KOPT-K1 (cell line): ENCODE results near the gene C11orf97.
"Not testable (repeated sequence)": the region's sequence is repeated elsewhere in the genome, so short reads cannot be mapped to it uniquely, and the experiment has no call there.

ENCODE experiments used
- H3K27ac ChIP-seq: fragments of 200-600 bp; sonication (generic); 2 replicates; pipeline ENCODE4 v1.5.1; 2016; ENCODE audit warnings: antibody characterized with exemption, mild to moderate bottlenecking, low read depth, low read length; ENCODE audit not compliant: poor library complexity, severe bottlenecking
- H3K36me3 ChIP-seq: fragments of 200-600 bp; sonication (generic); 2 replicates; pipeline ENCODE4 v1.5.1; 2017; ENCODE audit warnings: antibody characterized with exemption, mild to moderate bottlenecking, low read length, moderate library complexity; ENCODE audit not compliant: insufficient read depth
- H3K9me3 ChIP-seq: fragments of 200-600 bp; sonication (generic); 2 replicates; pipeline ENCODE4 v1.5.1; 2017; ENCODE audit warnings: antibody characterized with exemption, low read length, mild to moderate bottlenecking; ENCODE audit not compliant: insufficient read depth, poor library complexity, severe bottlenecking

C11orf97 gene

GRCh38 chr11:94559361-94559760 is 47.1 kb downstream of the C11orf97 start:
- Histone ChIP-seq H3K9me3 (no peaks in the 10 kb centered on the region), H3K27ac (no peak overlapping the region), H3K36me3 (no peaks in the 10 kb centered on the region)

- H3K36me3 ChIP-seq: no peaks in the 10 kb centered on the region
- no peaks in the 10 kb centered on the region for H3K9me3 ChIP-seq
- no peak overlapping the region for H3K27ac ChIP-seq
Measured at GRCh38 chr11:94560834-94561233, 48.6 kb downstream of the C11orf97 start.

DNA sequence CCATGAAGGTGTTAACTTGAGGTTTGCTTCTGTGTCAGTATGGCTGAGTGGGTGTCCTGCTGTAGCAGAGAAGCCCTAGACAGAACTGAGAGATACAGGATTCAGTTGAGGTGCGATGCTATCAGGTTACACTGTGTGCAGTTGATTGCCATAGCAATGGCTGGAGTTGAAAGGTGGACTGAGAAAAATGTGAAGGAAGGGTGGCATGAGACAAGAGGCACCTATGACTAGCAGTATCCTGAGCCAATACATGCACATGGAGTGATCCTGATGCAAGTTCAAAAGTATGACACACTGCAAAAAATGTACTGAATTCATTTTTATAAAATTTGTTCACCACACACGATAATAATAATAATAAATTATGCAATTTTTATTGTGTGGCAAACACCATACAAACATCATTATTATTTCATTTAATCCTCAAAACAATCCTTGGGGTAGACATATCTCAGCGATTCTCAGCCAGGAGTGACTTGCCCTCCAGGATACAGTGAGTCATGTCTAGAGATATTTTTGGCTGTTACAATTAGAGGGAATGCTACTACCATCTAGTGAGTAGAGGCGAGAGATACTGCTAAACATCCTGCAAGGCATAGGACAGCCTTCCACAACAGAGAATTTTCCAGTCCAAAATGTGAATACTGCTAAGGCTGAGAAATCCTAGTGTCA is 51.1 kb downstream of the C11orf97 start:
- Histone ChIP-seq H3K36me3 (no peaks in the 10 kb centered on the region), H3K27ac (no peak overlapping the region), H3K9me3 (no peaks in the 10 kb centered on the region)

DNA sequence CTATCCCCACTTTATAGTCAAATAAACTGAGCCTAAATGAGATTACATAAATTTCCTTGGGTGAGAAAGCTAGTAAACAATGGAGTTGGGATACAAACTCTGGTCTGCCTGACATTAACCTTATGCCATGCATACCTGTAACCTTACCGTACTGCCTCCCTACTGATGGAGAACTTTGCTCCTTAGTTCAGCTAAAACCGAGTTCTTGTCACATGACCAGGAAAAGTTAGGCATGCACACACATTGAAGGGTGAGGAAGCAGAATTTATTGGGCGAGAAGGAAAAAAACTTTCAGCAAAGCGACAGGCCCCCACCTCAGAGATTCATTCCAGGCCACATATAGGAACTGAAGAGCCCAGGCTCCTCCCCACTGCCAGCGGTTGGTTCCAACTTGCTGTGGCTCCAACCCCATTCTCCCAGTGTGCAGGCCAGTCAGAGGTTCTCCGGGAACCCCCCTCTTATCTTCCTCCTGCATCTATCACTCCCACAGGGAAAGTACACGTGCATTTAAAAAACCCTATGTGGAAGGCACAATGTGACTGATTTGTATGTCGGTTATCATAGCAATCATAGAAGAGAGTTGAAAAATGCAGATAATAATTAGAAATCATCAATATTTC is 51.7 kb downstream of the C11orf97 start:
- Histone ChIP-seq H3K27ac (no peak overlapping the region), H3K36me3 (no peaks in the 10 kb centered on the region), H3K9me3 (no peaks in the 10 kb centered on the region)

DNA sequence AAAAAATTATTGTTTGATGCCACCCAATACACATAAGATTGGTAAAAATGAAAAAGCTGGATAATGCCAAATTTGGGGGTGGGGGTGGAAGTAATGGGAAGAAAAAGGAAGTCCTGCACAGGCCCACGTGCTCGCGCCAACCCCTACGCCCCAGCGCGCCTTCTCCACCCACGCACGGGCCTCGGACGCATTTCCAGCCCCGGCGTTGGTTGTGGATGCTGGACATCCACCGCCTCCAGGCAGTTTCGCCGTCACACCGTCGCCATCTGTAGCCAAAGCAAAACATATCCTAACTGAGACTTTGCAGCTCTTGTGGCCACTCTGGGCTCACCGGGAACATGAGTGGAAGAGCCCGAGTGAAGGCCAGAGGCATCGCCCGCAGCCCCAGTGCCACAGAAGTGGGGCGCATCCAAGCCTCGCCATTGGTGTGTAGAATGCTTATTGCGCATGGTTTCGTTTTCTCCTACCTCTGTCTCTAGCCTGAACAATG is 55.0 kb downstream of the C11orf97 start, which contains the start of gene PIWIL4:
Gene PIWIL4, plus strand, starts transcription at position 188 of the 490 bp plus-strand sequence. Its CDS starts 151 bp downstream, at position 339.
- H3K27ac ChIP-seq: no peak within 1 kb of the TSS

DNA sequence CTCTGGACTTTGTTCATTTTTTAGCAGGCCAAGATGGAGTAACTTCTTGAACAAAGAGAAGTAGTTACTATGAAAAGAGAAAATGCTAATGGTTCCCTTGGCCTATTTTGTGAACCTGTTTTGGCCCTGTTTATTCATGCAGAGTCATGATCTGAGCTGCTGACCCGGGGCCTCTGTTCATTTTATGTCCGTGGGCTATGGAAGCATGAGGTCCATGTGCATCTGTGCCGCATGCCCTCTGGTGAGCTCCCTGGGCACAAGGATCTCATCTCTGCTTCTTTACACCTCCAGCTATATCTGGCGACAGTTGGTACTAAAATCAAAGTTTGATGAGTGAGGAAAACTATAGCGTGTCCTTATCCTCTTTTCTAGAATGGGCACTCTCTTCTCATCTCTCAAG is 55.9 kb downstream of the C11orf97 start:
- no peaks in the 10 kb centered on the region for H3K36me3 ChIP-seq
- H3K9me3 ChIP-seq: no peaks in the 10 kb centered on the region
- H3K27ac ChIP-seq: no peak overlapping the region

More for the DNA sequence above, 55.0 kb downstream of the C11orf97 start, which contains the start of gene PIWIL4:
- Histone ChIP-seq H3K9me3 (no peaks in the 10 kb centered on the region), H3K36me3 (no peaks in the 10 kb centered on the region)

DNA sequence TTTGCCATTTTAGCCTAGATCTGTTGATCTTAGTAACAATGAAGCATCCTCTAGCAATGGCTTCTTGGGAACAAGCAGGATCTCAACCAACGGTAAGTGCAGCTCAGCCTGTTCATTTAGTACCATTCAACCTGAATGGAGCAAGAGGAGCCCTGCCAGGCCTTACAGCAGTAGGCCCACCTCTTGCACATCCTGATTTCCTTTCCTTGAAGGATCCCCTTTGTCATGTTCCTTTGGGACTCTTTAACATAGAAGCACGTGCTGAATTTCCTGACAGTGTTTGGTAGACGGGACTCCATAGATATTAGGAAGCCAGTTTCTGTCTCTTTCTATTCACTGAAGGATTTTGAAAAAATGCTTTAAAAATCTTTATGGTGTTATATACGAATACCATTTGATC is 56.5 kb downstream of the C11orf97 start:
- Histone ChIP-seq H3K27ac (no peak overlapping the region), H3K36me3 (no peaks in the 10 kb centered on the region), H3K9me3 (no peaks in the 10 kb centered on the region)

DNA sequence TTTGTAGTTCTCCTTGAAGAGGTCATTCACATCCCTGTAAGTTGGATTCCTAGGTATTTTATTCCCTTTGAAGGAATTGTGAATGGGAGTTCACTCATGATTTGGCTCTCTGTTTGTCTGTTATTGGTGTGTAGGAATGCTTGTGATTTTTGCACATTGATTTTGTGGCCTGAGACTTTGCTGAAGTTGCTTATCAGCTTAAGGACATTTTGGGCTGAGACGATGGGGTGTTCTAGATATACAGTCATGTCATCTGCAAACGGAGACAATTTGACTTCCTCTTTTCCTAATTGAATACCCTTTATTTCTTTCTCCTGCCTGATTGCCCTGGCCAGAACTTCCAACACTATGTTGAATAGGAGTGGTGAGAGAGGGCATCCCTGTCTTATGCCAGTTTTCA is 60.7 kb downstream of the C11orf97 start:
- H3K9me3 ChIP-seq, H3K36me3 ChIP-seq, H3K27ac ChIP-seq: not testable (repeated sequence)

- Histone ChIP-seq H3K27ac (no peak overlapping the region), H3K36me3 (no peaks in the 10 kb centered on the region), H3K9me3 (no peaks in the 10 kb centered on the region)
Measured at GRCh38 chr11:94574193-94574961, 62.1 kb downstream of the C11orf97 start.

DNA sequence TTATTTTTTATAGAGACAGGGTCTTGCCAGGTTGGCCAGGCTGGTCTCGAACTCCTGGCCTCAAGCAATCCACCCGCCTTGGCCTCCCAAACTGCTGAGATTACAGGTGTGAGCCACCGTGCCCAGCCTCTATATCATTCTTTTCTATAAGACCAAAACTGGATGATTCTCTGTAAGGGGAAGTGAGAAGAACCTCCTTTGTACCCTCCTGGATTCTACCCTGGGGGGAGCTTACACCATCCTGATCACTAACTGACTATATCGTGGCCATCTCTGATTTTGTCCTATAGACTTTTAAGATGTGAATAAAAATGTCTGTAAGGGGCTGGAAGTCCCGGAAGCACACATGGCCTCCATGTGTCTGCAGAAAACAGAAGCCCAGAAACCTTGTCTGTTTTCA is 64.0 kb downstream of the C11orf97 start:
- H3K9me3 ChIP-seq: no peaks in the 10 kb centered on the region
- no peaks in the 10 kb centered on the region for H3K36me3 ChIP-seq
- H3K27ac ChIP-seq: no peak overlapping the region

DNA sequence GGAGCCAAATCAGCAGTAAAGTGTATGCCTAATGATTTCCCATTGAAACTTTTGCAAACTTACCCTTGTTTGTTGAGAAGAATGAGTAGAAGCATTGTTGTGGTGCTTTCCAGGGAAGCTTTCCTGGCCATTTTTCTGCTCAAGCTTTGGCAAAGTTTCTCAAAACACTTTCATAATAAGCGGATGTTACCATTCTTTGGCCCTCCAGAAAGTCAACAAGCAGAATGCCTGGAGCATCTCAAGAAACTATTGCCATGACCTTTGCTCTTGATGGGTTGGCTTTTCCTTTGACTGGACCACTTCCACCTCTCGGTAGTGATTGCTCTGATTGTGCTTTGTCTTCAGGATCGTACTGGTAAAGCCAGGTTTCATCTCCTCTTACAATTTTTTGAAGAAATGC is 65.6 kb downstream of the C11orf97 start:
- no peaks in the 10 kb centered on the region for H3K9me3 ChIP-seq
- H3K36me3 ChIP-seq: no peaks in the 10 kb centered on the region
- H3K27ac ChIP-seq: no peak overlapping the region
